A549 (cell line): Measurements from ENCODE around the gene PIGV. TPM values are rescaled to one million over a fixed set of nuclear protein-coding genes. Genes with fewer than 3 reads are reported as not detected.

ENCODE experiments used
- ATAC-seq, 2 experiments: fragments of 200-7000 bp in 1 of 2; fragments of >200 bp in 1 of 2; cut with Nextera tagmentation in 1 of 2; cut with Tn5 transposase in 1 of 2; 3 replicates each; pipeline versions ENCODE4 v1.8.0 to v1.9.1; 2018 to 2020; ENCODE audit warnings: mild to moderate bottlenecking in 1 of 2, moderate library complexity in 1 of 2
- CTCF ChIA-PET: fragments of 300-600 bp; sonication (Branson Sonifier 250); formaldehyde crosslinking; extraction: SDS; loops from one replicate; lab custom pipeline; 2021; ENCODE audit warnings: antibody characterized with exemption, inconsistent platforms; lab: Yijun Ruan, JAX
- POLR2A ChIA-PET: fragments of 350-600 bp; formaldehyde crosslinking; extraction: SDS; loops from one replicate; lab custom pipeline; 2021; ENCODE audit warnings: antibody characterized with exemption, inconsistent platforms; lab: Yijun Ruan, JAX
- DNase-seq, 2 experiments: peaks; one replicate each; pipeline versions ENCODE4 v3.0.0 to v3.0.0-alpha.2; 2011 to 2016; ENCODE audit warnings: low read depth in 1 of 2, low spot score in 1 of 2
- FAIRE-seq: peaks from 2 replicates; lab custom pipeline; 2011; peaks lifted over from hg19 to GRCh38; lab: Jason Lieb, UNC
- H3K27ac ChIP-seq, 2 experiments: fragments of >200 bp; sonication (Bioruptor Twin); formaldehyde crosslinking; 3 replicates each; pipeline ENCODE4 v1.5.1; 2016 to 2017
- H3K4me1 ChIP-seq: fragments of >200 bp; sonication (Bioruptor Twin); formaldehyde crosslinking; 3 replicates; pipeline ENCODE4 v1.6.1; 2016
- H3K4me2 ChIP-seq: fragments of >200 bp; sonication (Bioruptor Twin); formaldehyde crosslinking; 3 replicates; pipeline ENCODE4 v1.6.1; 2016
- H3K4me3 ChIP-seq: fragments of >200 bp; sonication (Bioruptor Twin); formaldehyde crosslinking; 3 replicates; pipeline ENCODE4 v1.5.1; 2016
- H3K9me3 ChIP-seq: fragments of >200 bp; sonication (Bioruptor Twin); formaldehyde crosslinking; 3 replicates; pipeline ENCODE4 v1.6.1; 2016
- BHLHE40 ChIP-seq: IDR thresholded peaks from 2 replicates; pipeline ENCODE4 v1.6.1; 2012; ENCODE audit warnings: low read depth, low read length, inconsistent platforms
- CBX8 ChIP-seq: fragments of 200-600 bp; sonication (generic); IDR thresholded peaks from 2 replicates; pipeline ENCODE4 v1.6.1; 2016
- E2F6 ChIP-seq: IDR thresholded peaks from 2 replicates; pipeline ENCODE4 v1.6.1; 2012; ENCODE audit warnings: low read depth, borderline replicate concordance
- EHF ChIP-seq: fragments of 250-450 bp; sonication (Bioruptor Pico); IDR thresholded peaks from 2 replicates; pipeline ENCODE4 v1.5.0; 2020; ENCODE audit warnings: mild to moderate bottlenecking
- EHMT2 ChIP-seq: fragments of 200-600 bp; sonication (generic); IDR thresholded peaks from 2 replicates; pipeline ENCODE4 v1.6.1; 2016; ENCODE audit warnings: antibody characterized with exemption, low read depth, mild to moderate bottlenecking, moderate library complexity
- ELK1 ChIP-seq: fragments of 150-350 bp; IDR thresholded peaks from 2 replicates; pipeline ENCODE4 v1.6.1; 2014; ENCODE audit warnings: low read depth, mild to moderate bottlenecking, low read length
- EP300 ChIP-seq, 2 experiments: fragments of >200 bp; sonication (Bioruptor Twin); formaldehyde crosslinking; IDR thresholded peaks; 2 replicates in 1 of 2; 3 replicates in 1 of 2; pipeline ENCODE4 v1.6.1; 2016 to 2017
- HDAC2 ChIP-seq: fragments of 200-600 bp; sonication (generic); IDR thresholded peaks from 2 replicates; pipeline ENCODE4 v1.6.1; 2016
- KDM5A ChIP-seq: fragments of 200-600 bp; sonication (generic); IDR thresholded peaks from 2 replicates; pipeline ENCODE4 v1.6.1; 2016; ENCODE audit warnings: antibody characterized with exemption, mild to moderate bottlenecking
- MAFK ChIP-seq: fragments of 450-650 bp; IDR thresholded peaks from 2 replicates; pipeline ENCODE4 v1.6.1; 2014; ENCODE audit not compliant: partially characterized antibody
- MAX ChIP-seq: IDR thresholded peaks from 2 replicates; pipeline ENCODE4 v1.6.1; 2012
- MYC ChIP-seq: IDR thresholded peaks from 2 replicates; pipeline ENCODE4 v1.6.1; 2012; ENCODE audit warnings: mild to moderate bottlenecking, inconsistent platforms, low read length, improper control_type of control experiment, borderline replicate concordance
- NPAS2 ChIP-seq: fragments of 250-450 bp; sonication (Bioruptor Pico); IDR thresholded peaks from 2 replicates; pipeline ENCODE4 v1.8.0; 2022; ENCODE audit warnings: mild to moderate bottlenecking, moderate library complexity, borderline replicate concordance
- NR3C1 ChIP-seq: fragments of >200 bp; sonication (Bioruptor Twin); formaldehyde crosslinking; IDR thresholded peaks from 3 replicates; pipeline ENCODE4 v1.6.1; 2017
- POLR2A ChIP-seq: IDR thresholded peaks from 2 replicates; pipeline ENCODE4 v1.6.1; 2012; ENCODE audit warnings: mild to moderate bottlenecking, low read length
- RFX5 ChIP-seq: fragments of 450-650 bp; IDR thresholded peaks from 2 replicates; pipeline ENCODE4 v1.7.1; 2014; ENCODE audit warnings: antibody characterized with exemption, mild to moderate bottlenecking, moderate library complexity
- RNF2 ChIP-seq: fragments of 200-600 bp; sonication (generic); IDR thresholded peaks from 2 replicates; pipeline ENCODE4 v1.6.1; 2016; ENCODE audit warnings: low read depth, mild to moderate bottlenecking, antibody characterized with exemption, moderate library complexity, borderline replicate concordance
- TP53 ChIP-seq: fragments of 250-450 bp; sonication (Bioruptor Pico); IDR thresholded peaks from 2 replicates; pipeline ENCODE4 v1.5.0; 2021; ENCODE audit warnings: mild to moderate bottlenecking, moderate library complexity
- ZSCAN20 ChIP-seq: fragments of 250-450 bp; sonication (Bioruptor Pico); IDR thresholded peaks from 2 replicates; pipeline ENCODE4 v1.8.0; 2022; ENCODE audit warnings: mild to moderate bottlenecking, moderate library complexity
- WGBS: methylation state at CpG from one replicate; pipeline ENCODE4 v1.1.6; 2017; ENCODE audit errors: missing lambda C conversion rate; 5-methylcytosine and 5-hydroxymethylcytosine counted together
- polyA plus RNA-seq, 4 experiments: library from polyadenylated mRNA; depleted of rRNA in 3 of 4; stranded (reverse); fragments of >200 nt; fragmentation: RNase III in 1 of 4; extraction: RNeasy Plus Mini Kit Qiagen cat#74134 plus additional on column Dnase treatment in 1 of 4; gene quantifications; 2 replicates in 3 of 4; 3 replicates in 1 of 4; pipeline ENCODE4 v1.2.3, GENCODE V29; 2011 to 2017
- TF ChIP-seq, protein P1 (sequence below): fragments of >200 bp; sonication (Bioruptor Twin); formaldehyde crosslinking; IDR thresholded peaks from 2 replicates; pipeline ENCODE4 v1.6.1; 2016
- TF ChIP-seq, protein P2 (sequence below): fragments of >200 bp; sonication (Bioruptor Twin); formaldehyde crosslinking; IDR thresholded peaks from 3 replicates; pipeline ENCODE4 v1.5.1; 2016

PIGV gene
- polyA plus RNA-seq, 2 of the 4 experiments (the other 2 are of a cell fraction): 7.0 to 16.2 TPM

- no peak overlapping the region for H3K4me2 ChIP-seq
- H3K4me1 ChIP-seq: no peaks in the 10 kb centered on the region; the same call in 2 of the 3 replicates
- ChIA-PET CTCF (interaction anchor here (0.6 to 4.2 kb wide), 11 partner anchors 15 to 279 kb away, joined by 3 to 69 read pairs (median 6); partner anchors contain the start of genes GPN2 and ZDHHC18), POLR2A (interaction anchor here (0.6 kb wide), 1 partner anchor 14 kb away, joined by 3 read pairs; no protein-coding TSS in a partner anchor)
- no peaks in the 10 kb centered on the region for H3K9me3 ChIP-seq
- no peak for TF ChIP-seq ELK1
- TF ChIP-seq, protein P1, sequence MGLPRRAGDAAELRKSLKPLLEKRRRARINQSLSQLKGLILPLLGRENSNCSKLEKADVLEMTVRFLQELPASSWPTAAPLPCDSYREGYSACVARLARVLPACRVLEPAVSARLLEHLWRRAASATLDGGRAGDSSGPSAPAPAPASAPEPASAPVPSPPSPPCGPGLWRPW: no peak
- no peak overlapping the region for H3K4me3 ChIP-seq
- H3K27ac ChIP-seq: no peak overlapping the region; a peak in 1 of 6 replicates
- no peak for DNase-seq
- FAIRE-seq: no peak
- no peak for ATAC-seq
Observed at GRCh38 chr1:26811708-26812107, 24.0 kb downstream of the PIGV start.

DNA sequence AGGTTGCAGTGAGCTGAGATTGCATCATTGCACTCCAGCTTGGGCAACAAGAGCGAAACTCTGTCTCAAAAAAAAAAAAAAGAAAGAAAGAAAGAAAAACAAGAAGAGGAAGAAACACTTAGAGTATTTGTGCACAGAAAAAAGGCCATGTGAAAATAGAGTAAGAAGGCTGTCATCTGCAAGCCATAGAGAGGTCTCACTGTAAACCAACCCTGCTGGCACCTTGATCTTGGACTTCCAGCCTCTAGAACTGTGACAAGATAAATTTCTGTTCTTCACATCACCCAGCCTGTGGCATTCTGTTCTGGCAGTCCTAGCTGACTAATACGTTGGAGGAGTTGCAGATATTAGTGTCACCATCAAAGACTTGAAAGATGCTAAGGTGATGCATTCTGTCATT, 26.6 kb downstream of the PIGV start:
- Histone ChIP-seq H3K27ac (no peak overlapping the region), H3K9me3 (no peaks in the 10 kb centered on the region), H3K4me3 (no peak overlapping the region), H3K4me1 (no peaks in the 10 kb centered on the region; the same call in 2 of the 3 replicates), H3K4me2 (no peak overlapping the region)
- POLR2A ChIA-PET: no interaction called here
- no peak for DNase-seq
- CTCF ChIA-PET: interaction anchor here (1.0 kb wide), 2 partner anchors 12 to 72 kb away, joined by 3 read pairs; partner anchors contain the start of gene ZDHHC18
- no peak for FAIRE-seq
- no peak for TF ChIP-seq RFX5
- no peak for TF ChIP-seq MYC
- TF ChIP-seq MAFK: no peak
- 96% methylated on average over 2 of the region's 2 CpGs for WGBS
- ATAC-seq: no peak

DNA sequence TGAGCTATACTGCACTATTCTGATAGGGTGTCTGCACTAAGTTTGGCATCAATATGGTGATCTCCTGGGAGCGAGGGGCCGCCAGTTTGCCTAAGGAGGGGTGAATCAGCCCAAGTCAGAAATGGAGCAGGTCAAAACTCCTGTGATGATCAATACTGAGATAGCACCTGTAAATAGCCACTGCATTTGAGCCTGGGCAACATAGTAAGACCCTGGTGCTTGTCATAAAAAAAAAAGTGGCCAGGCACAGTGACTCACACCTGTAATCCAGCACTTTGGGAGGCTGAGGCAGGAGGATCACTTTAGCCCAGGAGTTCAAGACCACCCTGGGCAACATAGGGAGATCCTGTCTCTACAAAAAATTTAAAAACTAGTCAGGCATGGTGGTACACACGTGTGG, 27.1 kb downstream of the PIGV start:
- Histone ChIP-seq H3K9me3 (no peaks in the 10 kb centered on the region), H3K4me2 (no peak overlapping the region)
- ATAC-seq: no peak
- CTCF ChIA-PET: interaction anchor here (1.0 kb wide), 2 partner anchors 11 to 72 kb away, joined by 3 read pairs; partner anchors contain the start of gene ZDHHC18
- TF ChIP-seq E2F6 (no peak), BHLHE40 (no peak), MAFK (no peak), ZSCAN20 (CRISPR knock-in tag) (no peak), TP53 (CRISPR knock-in tag) (no peak), HDAC2 (no peak), NR3C1 (no peak), RNF2 (no peak), EHMT2 (no peak), KDM5A (no peak), NPAS2 (no peak), EP300 (IDR thresholded peaks at IDR 0.05) (no peak), EHF (CRISPR knock-in tag) (no peak), CBX8 (no peak), ELK1 (no peak), POLR2A (no peak), MAX (no peak)
- TF ChIP-seq, protein P2, sequence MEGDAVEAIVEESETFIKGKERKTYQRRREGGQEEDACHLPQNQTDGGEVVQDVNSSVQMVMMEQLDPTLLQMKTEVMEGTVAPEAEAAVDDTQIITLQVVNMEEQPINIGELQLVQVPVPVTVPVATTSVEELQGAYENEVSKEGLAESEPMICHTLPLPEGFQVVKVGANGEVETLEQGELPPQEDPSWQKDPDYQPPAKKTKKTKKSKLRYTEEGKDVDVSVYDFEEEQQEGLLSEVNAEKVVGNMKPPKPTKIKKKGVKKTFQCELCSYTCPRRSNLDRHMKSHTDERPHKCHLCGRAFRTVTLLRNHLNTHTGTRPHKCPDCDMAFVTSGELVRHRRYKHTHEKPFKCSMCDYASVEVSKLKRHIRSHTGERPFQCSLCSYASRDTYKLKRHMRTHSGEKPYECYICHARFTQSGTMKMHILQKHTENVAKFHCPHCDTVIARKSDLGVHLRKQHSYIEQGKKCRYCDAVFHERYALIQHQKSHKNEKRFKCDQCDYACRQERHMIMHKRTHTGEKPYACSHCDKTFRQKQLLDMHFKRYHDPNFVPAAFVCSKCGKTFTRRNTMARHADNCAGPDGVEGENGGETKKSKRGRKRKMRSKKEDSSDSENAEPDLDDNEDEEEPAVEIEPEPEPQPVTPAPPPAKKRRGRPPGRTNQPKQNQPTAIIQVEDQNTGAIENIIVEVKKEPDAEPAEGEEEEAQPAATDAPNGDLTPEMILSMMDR: no peak
- TF ChIP-seq, all 56 proteins: peak for 0
- H3K4me1 ChIP-seq: no peaks in the 10 kb centered on the region; the same call in 2 of the 3 replicates
- FAIRE-seq: no peak
- no peak overlapping the region for H3K27ac ChIP-seq
- POLR2A ChIA-PET: no interaction called here
- 90% methylated on average over 3 of the region's 3 CpGs for WGBS
- no peak for DNase-seq
- H3K4me3 ChIP-seq: no peak overlapping the region
